HG03558 (cell line): Measurements from ENCODE around the gene BAG1.
A peak's percentile ranks its signal among the peaks of the same experiment; 100 is the strongest.

Source experiments
- ATAC-seq: cut with Tn5 transposase; IDR thresholded peaks from one replicate; pipeline ENCODE4 v1.9.1; 2021; ENCODE audit warnings: moderate number of reproducible peaks; ENCODE audit not compliant: unreplicated experiment; ENCODE audit errors: extremely low read depth

Gene BAG1

DNA sequence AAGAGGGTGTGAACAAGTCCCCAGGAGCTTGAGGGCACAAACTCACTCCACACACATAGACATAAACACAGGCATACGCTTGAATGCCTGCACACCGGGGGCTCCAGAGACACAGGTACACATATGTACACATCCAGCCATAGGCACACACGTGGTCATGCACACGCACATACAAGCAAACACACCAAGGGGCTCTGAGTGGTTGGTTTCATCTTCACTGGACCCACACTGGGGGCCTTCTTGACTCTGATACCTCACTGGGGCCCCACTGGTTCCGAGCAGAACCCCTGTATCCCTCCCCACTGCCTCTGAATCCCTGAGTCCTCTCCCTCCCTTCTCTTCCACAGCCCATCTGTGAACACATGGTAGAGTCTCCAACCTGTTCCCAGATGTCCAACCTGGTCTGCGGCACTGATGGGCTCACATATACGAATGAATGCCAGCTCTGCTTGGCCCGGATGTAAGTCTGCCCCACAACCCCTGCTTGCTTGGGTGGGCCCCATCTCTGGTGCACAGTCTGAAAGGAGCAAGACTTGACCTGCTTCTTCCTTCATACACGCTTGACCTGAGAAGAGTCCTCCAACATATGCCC, 18.1 kb downstream of the BAG1 start:
- ATAC-seq: no peak

DNA sequence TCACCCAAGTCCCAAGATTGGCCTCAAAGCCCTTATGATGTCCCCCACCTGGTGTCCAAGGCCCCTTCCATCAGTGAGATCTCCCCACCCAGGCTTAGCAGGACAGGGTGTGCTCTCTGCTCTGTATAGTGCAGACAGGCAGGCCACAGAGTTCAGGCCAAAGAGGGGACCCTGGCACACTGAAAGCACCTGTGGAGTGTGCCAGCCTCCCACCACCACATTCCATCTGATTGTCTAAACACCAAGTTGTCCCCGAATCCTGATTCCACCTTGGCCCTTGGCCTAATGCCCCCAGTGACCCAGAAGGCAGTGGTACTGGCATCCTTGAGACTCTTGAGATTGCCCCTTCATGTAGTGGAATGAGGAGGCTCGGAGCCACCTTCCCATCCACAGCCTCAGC, 19.2 kb downstream of the BAG1 start:
- ATAC-seq: no peak

DNA sequence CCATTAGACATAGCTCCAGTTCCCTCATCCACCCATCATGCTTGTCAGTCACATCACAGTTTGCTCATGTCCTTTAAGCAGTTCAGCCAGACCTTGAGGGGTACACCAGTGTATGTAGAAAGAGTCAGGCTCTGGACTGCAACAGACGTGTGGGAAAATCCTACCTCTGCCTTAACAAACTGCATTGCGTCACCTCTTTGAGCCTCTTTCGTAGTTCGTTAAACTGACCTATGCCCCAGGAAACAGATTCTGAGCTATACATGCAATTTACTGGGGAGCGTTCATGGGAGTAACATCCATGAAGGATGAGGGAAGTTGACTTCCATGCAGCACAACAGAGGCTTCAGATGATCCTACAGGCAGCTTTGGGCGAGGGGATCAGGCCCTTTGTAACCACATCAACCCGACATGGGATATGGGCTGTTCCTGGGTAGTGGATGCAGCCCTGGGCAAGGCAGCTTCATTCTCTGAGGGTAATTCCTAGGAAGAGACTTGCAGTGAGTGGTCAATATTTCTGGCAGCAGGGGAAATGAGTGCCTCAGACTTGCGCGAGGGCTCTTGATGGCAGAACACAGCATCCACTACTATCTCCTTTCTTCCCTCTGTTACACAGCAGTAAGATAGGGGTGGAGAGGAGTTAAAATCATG, 20.2 kb downstream of the BAG1 start:
- ATAC-seq: no peak

DNA sequence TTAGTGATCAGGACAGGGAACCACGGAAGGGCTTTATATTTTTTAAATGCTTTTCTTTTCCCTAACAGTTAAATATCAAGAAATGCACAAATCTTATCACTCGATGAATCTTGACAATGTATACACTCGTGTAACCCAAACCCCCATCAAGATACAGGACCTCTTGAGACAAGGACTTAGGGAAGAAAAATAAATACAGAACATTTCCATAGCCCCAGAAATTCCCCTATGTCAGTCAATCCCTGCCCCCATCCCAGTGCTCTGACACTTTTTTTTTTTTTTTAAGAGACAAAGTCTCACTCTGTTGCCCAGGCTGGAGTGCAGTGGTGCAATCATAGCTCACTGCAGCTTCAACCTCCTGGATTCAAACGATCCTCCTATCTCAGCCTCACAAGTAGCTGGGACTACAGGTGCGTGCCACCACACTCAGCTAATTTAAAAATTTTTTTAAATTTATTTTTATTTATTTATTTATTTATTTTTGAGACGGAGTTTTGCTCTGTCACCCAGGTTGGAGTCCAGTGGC, 21.8 kb downstream of the BAG1 start:
- ATAC-seq: no peak

DNA sequence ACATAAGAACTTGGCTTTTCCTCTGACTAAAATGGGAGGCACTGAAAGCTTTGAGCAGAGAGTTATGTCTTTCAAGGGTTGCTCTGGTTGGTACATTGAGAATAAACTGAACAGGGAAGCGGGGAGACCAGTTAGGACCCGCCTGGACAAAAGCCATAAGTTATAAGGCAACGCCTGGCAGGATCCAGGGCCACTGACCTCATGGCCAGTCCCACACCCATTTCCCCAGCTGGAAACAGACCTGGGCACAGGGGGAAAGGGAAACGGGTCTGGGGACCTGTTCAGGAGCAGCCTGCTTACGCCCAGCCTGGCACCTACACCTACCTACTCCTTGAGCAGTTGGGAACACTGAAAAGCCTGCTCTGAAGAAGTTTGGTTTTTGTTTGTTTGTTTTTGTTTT, 23.2 kb downstream of the BAG1 start:
- no peak for ATAC-seq

DNA sequence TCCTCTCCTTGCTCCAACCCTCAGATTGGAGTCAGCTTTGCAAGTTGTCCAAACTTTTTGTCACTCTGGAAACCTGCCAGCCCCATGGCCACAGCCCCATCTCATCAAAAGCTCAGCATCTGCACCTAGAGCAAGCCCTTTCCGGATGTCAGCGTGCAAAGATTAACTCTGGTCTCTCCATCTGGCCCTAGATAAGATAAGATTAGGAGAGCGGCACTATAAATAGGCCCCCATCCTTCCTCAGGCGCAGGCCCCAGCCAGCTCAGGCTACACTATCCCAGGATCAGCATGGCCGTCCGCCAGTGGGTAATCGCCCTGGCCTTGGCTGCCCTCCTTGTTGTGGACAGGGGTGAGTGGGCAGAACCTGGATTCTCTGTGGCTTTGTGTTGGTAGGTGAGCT, 24.6 kb downstream of the BAG1 start, which contains the start of gene SPINK4:
SPINK4 (plus strand) TSS at position 247 of the 400 bp plus-strand sequence; CDS start at position 289, 42 bp downstream.
- ATAC-seq: no peak

DNA sequence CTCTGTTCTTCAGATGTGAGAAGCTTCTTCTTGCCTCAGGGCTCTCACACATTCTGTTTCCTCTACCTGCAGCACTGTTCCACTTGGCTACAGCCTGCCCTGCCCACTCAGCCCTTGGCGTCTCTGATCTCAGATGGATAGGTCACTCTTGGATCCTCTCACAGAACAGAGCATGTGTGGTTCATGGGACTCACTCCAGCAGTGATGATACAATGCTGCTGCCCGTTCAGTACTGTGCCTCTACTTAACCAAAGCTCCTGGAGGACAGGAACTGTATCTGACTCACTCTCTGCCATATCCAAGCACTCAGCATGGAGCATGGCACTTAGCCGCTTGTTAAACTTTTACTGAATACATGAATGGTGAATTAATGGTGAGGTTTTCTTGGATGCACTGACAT, 27.9 kb downstream of the BAG1 start:
- no peak for ATAC-seq

DNA sequence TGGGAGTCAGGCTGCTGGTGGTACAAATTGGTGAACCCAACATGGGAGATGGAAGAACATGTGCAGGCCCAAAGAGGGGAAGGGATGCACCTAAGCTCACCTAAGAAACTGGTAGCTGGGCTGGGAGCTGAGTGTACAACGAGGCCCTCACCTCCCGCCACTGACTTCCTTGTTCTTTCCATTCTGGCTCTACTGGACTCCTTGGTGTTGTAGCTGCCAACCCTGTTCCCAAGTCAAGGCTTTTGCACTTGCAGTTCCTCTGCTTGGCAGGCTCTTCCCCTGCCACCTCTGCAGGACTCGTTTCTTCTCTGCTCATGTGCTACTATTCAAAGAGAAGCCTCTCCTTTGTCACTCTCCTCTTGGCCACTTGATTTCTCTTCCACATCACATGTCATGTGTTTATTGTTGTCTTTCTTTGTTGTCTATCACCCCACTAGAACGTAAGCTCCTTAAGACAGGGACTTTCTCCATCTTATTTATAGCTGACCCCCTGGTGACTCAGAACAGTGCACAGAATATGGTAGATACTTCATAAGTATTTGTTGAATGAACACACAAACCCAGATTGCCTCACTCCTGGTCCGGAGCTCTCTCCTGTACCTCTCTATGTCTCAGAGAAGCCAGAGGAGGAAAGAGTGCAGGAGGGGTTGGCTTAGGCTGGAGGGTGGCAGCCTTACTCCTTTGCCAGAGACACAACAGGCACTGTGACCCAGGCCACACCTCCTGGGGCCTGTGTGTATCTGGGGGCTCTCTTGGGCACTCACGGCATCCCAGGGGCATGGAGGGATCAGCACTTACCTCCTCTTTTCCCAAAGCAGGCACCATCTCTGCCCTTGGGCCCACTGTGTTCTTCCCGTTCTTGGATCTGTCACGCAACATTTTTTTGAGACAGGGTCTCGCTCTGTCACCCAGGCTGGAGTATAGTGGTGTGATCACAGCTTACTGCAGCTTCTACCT, 29.7 kb downstream of the BAG1 start:
- ATAC-seq: no peak

DNA sequence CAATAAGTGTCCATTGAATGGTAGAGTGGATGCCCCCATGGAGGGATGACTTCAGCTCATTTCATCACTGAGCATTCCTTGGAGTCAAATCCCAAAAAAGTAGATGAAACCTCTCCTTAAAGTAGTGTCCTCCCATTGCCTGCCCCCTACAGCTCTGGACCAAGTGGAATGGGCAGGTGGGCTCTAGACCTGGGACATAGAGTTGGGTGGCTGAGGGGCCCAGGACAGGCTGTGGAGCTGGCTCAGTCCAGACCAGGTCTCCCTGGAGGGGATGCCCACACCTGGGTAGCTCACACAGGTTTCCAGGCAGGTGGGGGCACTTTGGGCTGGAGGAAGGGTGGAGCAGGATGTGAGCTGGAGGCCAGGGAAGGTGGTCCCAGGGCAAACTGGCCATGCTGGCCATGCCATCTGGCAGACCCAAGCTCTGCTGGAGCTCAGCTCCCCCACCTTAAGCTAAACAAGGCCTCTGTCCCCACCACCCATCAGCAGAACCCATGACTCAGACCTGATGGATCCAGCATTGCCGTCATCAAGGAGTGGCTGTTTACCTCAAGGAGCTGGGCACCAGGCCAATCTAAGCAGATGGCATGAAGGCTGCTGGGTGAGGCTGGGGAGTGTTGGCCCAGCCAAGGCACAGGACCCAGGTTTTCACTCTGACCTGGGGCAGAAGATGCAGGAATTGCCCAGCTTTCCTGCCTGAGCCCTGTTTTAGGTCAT, 30.7 kb downstream of the BAG1 start:
- ATAC-seq: no peak

DNA sequence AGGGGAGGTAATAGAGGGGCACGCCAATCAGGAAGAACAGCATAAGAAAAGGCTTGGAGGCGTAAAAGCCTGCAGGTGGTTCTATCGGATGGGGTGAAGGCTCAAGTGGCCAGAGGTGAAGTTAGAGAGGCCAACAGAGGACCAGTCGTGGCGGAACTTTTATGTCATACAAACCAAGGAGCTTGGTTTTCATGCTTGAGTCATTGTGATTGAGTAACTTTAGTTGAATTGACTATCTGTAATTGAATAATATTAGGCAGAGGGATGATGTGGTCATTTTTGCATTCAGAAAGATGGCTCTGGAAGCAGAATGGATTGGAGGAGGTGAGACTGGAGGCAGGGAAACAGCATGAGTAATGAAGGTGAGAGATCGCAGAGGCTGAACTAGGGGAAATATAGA, 31.7 kb downstream of the BAG1 start:
- no peak for ATAC-seq

DNA sequence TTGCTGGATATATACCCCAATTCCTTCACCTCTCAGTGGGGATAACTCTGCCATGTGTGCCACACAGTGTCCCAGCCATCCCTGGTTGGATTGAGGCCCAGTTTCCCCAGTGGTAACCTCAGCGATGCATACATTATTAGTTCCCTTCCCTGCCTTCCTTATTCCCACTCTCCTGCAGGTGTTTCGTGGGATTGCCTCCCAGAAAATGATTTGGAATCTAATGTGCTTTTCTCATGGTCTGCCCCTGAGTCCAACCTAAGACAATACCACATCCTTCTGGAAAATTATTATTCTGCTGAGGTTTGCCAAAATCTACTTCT, 32.9 kb downstream of the BAG1 start:
- ATAC-seq: no peak

DNA sequence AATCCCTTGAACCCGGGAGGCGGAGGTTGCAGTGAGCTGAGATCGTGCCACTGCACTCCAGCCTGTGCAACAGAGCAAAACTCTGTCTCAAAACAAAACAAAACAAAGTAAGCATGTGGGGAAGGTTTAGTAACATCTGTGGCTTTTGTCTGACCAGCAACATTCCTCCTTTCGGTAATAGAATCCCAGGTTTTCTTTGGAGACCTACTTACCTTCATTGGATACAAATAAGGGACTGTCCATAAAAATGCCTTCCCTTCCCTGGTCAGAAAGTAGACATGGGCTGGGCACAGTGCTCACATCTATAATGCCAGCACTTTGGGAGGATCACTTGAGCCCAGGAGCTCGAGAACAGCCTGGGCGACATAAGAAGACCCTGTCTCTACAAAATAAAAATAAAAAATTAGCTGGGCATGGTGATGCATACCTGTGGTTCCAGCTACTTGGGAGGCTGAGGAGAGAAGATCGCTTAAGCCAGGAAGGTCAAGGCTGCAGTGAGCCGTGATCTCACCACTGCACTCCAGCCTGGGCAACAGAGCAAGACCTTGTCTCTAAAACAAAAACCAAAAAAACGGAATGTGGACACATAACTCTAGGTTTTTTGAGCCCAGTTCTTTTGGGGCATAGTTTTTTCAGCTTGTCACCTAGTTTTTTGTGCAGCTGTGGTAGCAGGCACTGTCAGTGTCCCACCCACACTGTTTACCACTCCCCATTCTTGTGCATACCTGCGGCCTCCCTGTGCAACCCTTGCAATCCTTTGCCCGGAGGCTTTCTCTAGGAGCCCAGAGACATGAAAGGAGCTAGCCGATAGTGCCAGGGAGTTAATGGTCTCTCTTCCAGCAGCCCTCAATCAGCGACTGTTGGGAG, 33.5 kb downstream of the BAG1 start:
- ATAC-seq: no peak

DNA sequence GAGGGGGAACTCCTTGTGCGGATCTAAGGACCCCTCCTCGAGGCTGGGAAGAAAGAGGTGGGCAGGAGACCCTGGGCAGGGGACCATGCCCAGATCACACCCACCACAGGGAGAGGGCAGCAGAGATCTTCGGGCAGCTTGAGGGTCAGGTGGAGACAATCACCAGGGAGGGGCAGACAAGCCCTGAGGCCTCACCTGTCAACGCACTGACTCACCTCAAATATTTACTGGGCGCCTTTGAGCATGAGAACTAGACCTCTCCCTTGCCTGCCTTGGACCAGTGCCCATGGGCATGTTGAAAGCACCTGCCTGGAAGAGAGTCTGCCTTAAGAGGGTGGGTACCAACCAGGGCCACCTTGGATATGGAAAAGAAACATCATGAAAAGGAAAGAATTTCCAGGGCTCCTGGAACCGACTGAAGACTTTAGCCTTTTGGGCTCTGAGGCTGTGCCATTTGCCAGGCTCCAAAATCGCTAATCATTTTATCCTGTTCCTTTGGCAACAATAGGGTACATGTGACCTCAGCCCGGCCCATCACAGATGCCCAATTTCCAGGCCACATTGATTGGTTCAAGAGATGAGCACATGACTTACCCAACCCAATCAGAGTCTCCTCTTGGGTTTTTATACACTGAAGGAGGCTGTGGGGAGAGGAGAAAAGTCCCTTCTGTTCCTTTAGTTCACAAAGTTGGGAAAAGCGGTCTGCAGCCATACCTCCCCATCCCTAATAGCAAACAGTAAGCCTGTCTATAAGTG, 35.0 kb downstream of the BAG1 start:
- no peak for ATAC-seq

DNA sequence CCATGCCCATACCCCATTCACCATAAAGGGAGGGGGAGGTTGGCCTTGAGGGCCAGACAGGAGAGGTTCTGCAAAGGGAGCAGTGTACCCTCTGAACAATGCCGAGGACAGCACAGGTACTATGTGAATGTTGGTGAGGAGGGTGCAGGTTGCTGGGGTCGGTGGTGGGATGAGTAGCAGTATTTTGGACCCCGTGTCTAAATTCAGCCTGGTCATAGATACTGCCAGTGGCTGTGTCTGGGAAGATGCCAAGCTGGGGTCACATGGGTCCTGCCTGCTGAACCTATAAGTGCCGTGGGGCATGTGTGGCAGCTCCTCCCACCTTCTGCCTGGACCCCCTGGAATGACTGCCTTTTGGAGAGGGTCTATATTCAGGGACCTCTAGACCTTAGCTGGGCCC, 35.9 kb downstream of the BAG1 start:
- ATAC-seq: no peak

DNA sequence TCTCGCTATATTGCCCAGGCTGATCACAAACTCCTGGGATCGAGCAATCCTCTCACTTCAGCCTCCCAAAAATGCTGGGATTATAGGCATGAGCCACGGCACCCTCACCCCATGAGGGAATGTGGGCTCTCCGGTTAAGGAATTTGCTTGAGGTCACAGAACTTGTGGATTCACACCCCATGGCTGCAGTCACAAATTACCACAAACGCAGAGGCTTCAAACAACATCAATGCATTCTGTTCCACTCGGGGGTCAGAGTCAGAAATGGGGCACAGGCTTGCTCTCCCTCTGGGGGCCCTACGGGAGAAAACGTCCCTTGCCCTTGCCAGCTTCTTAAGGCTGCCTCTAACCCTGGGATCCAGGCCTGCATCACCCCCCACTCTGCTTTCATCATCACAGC, 36.8 kb downstream of the BAG1 start:
- ATAC-seq: no peak

DNA sequence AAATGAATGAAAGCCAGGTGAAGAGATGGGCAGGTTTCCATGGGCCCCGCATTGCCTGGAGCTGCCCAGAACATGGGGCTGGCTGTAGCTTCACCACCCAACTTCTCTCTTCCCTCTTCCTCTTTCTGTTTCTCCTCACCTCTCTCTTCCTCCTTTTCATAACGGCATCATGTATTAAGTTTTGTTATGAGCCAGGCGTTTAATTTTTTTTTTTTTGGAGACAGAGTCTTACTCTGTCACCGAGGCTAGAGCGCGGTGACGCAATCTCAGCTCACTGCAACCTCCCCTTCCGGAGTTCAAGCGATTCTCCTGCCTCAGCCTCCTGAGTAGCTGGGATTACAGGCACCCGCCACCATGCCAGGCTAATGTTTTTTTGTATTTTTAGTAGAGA, 37.5 kb downstream of the BAG1 start:
- ATAC-seq: peak; percentile 39

DNA sequence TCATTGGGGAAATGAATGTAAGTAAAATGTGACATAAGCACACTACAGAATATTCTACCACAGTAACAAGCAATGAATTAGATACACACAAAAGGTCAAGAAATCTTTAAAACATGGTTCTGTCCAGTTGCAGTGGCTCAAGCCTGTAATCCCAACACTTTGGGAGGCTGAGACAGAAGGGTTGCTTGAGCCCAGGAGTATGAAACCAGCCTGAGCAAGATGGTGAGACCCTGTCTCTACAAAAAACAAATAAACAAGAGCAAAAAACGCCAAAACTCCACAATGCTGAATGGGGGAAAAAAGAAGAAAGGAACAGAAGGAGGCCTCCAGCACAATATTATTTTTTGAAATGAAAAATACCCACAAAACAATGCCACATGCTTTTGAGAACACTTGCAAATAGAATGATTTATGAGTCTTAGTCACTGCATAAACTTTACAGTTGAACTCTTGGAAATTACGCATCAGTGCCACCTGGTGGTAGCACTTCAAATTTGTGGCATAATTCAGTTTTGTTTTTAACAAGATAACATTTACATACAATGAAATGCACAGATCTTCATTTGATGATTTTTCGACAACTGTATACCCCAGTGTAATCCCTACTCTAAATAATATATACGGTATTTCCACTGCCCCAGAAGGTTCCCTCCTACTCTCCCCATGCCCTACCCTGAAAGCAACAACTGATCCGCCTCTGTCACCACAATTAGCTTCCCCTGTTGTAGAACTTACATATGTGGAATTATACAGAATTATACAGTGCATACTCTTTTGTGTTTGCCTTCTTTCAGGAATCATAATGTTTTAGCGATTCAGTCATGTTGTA, 39.0 kb downstream of the BAG1 start:
- no peak for ATAC-seq

DNA sequence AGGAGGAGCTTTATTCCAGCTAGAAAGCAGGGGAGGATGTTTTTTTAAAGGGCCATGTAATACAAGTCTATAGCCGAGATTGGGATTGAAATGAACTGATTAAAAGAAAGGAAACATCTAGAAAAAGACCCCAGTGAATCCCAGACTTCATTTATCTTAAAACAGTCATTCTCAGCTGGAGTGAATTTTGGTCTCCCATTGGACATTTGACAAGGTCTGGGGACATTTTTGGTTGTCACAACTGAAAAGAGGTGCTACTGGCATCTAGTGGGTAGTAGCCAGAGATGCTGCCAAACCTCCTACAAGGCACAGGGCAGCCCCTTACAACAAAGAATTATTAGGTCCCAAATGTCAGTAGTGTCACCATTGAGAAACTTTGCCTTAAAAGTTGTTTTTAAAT, 40.8 kb downstream of the BAG1 start:
- no peak for ATAC-seq
